Endothelial cell of hepatic sinusoid (primary cell): ENCODE results near the gene PDIA3.
"Not testable (repeated sequence)": the region's sequence is repeated elsewhere in the genome, so short reads cannot be mapped to it uniquely, and the experiment has no call there.

Source experiments
- in situ Hi-C: cut with HindIII; loops from 2 replicates; pipeline ENCODE4 v1.10.0; 2017; ENCODE audit warnings: low sequenced_read_pairs

Gene PDIA3

DNA sequence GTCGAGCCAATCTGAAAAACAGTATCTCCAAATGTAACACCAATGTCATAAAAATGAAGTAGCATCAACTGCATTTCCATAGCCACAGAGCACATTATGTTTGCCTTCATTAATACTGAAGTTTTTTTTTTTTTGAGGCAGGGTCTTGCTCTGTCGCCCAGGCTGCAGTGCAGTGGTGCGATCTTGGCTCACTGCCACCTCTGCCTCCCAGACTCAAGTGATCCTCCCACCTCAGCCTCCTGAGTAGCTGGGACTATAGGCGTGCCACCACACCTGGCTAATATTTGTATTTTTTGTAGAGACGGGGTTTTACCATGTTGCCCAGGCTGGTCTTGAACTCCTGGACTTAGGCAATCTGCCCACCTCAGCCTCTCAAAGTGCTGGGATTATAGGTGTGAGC, 68.8 kb downstream of the PDIA3 start:
- in situ Hi-C loops: not testable (repeated sequence)

DNA sequence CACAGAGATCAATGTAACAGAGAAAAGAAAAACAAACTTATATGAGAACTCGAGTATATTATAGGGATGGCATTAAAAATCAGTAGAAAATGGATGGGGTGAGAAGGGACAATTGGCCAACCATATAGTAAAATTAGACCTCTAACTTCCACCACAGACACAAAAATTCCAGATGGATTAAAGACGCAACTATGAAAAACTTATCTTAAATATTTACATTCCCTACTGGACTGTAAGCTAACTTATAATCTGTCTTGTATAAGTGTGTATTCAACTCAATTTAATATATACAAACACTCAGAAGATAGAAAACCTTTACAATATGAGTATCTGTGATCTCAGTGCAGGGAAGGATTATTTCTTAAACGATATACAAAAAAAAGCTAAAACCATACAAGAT, 75.3 kb downstream of the PDIA3 start:
- in situ Hi-C loops: no loop called here
